ENCODE measurements around the gene EXOC4. TPM values are rescaled to one million over a fixed set of nuclear protein-coding genes. Genes with fewer than 3 reads are reported as not detected.

The EXOC4 gene
- total RNA-seq, 4 donors from 2014 or later = 82.4 to 204 (median 128) TPM

GRCh38 chr7:133510326-133511055 lies 257.6 kb downstream of the EXOC4 start:
- WGBS, 2 donors (ENCODE audit: low coverage in 1 of 2) = 82 to 93% methylated on average over 2 to 4 of the region's 4 CpGs
- no peaks in the 10 kb centered on the region for H3K27me3 ChIP-seq
- H3K27ac ChIP-seq = no peak overlapping the region
- peaks cover 0 to 3% (median 0%) of the 10 kb centered on the region in 4 donors for H3K4me1 ChIP-seq
- H3K36me3 ChIP-seq = no peaks in the 10 kb centered on the region
- intact Hi-C loops (cut with DNase I; ENCODE audit: low total_unique reads) (loop anchor here (5.0 kb wide), 1 partner anchor 253 kb away; no protein-coding TSS in a partner anchor), in situ Hi-C loops (cut with MboI; ENCODE audit: low pct_ligation_motif_present in 1 of 4, low pct_unique_long_range_greater_than_20kb in 1 of 4, low sequenced_read_pairs in 3 of 4) (no loop called here)
- no peaks in the 10 kb centered on the region for H3K9me3 ChIP-seq
- DNase-seq = no peak
- no peak overlapping the region for H3K4me3 ChIP-seq
- no peak for TF ChIP-seq POLR2AphosphoS5 (IDR thresholded peaks at IDR 0.05)
- no peak for TF ChIP-seq EP300 (IDR thresholded peaks at IDR 0.05; ENCODE audit: low read depth)

- H3K27ac ChIP-seq = no peak overlapping the region
- H3K4me3 ChIP-seq = no peak overlapping the region
- no peaks in the 10 kb centered on the region for H3K9me3 ChIP-seq
- TF ChIP-seq POLR2AphosphoS5 (IDR thresholded peaks at IDR 0.05) (no peak), EP300 (IDR thresholded peaks at IDR 0.05; ENCODE audit: low read depth) (no peak), POLR2A (IDR thresholded peaks at IDR 0.05) (no peak), CTCF (IDR thresholded peaks at IDR 0.05) (no peak)
- in situ Hi-C loops (cut with MboI; ENCODE audit: low pct_ligation_motif_present in 1 of 4, low pct_unique_long_range_greater_than_20kb in 1 of 4, low sequenced_read_pairs in 3 of 4) = no loop called here
- DNase-seq = no peak
- H3K4me1 ChIP-seq = peaks cover 0 to 3% (median 0%) of the 10 kb centered on the region in 4 donors
- intact Hi-C loops (cut with DNase I; ENCODE audit: low total_unique reads) = loop anchor here (5.0 kb wide), 1 partner anchor 254 kb away; no protein-coding TSS in a partner anchor
- 78 to 91% methylated on average over 3 of the region's 3 CpGs for WGBS, 2 donors (ENCODE audit: low coverage in 1 of 2)
- no peaks in the 10 kb centered on the region for H3K36me3 ChIP-seq
- H3K27me3 ChIP-seq = no peaks in the 10 kb centered on the region
Observed at GRCh38 chr7:133511252-133511651, 258.4 kb downstream of the EXOC4 start.

- Histone ChIP-seq H3K27me3 (no peaks in the 10 kb centered on the region), H3K4me3 (no peak overlapping the region), H3K27ac (no peak overlapping the region), H3K36me3 (no peaks in the 10 kb centered on the region), H3K4me1 (peaks cover 0 to 3% (median 0%) of the 10 kb centered on the region in 4 donors), H3K9me3 (no peaks in the 10 kb centered on the region)
- no peak for DNase-seq
- in situ Hi-C loops (cut with MboI; ENCODE audit: low pct_ligation_motif_present in 1 of 4, low pct_unique_long_range_greater_than_20kb in 1 of 4, low sequenced_read_pairs in 3 of 4) = no loop called here
- no peak for TF ChIP-seq EP300 (IDR thresholded peaks at IDR 0.05; ENCODE audit: low read depth)
- TF ChIP-seq POLR2AphosphoS5 (IDR thresholded peaks at IDR 0.05) = no peak
- no peak for TF ChIP-seq POLR2A (IDR thresholded peaks at IDR 0.05)
- no peak for TF ChIP-seq CTCF (IDR thresholded peaks at IDR 0.05)
- WGBS, 2 donors (ENCODE audit: low coverage in 1 of 2) = 93 to 94% methylated on average over 4 to 5 of the region's 5 CpGs
- intact Hi-C loops (cut with DNase I; ENCODE audit: low total_unique reads) = loop anchor here (5.0 kb wide), 1 partner anchor 254 kb away; no protein-coding TSS in a partner anchor
Observed at GRCh38 chr7:133511708-133512107, 258.8 kb downstream of the EXOC4 start.

GRCh38 chr7:133512560-133512959 lies 259.7 kb downstream of the EXOC4 start:
- no peaks in the 10 kb centered on the region for H3K27me3 ChIP-seq
- peaks cover 0 to 3% (median 0%) of the 10 kb centered on the region in 4 donors for H3K4me1 ChIP-seq
- TF ChIP-seq CTCF (IDR thresholded peaks at IDR 0.05) (no peak), EP300 (IDR thresholded peaks at IDR 0.05; ENCODE audit: low read depth) (no peak), POLR2AphosphoS5 (IDR thresholded peaks at IDR 0.05) (no peak), POLR2A (IDR thresholded peaks at IDR 0.05) (no peak)
- in situ Hi-C loops (cut with MboI; ENCODE audit: low pct_ligation_motif_present in 1 of 4, low pct_unique_long_range_greater_than_20kb in 1 of 4, low sequenced_read_pairs in 3 of 4) = no loop called here
- DNase-seq = no peak
- H3K27ac ChIP-seq = no peak overlapping the region
- intact Hi-C loops (cut with DNase I; ENCODE audit: low total_unique reads) = loop anchor here (5.0 kb wide), 1 partner anchor 255 kb away; no protein-coding TSS in a partner anchor
- no peak overlapping the region for H3K4me3 ChIP-seq
- H3K36me3 ChIP-seq = no peaks in the 10 kb centered on the region
- 70 to 94% methylated on average over 5 to 11 of the region's 11 CpGs for WGBS, 2 donors (ENCODE audit: low coverage in 1 of 2)
- no peaks in the 10 kb centered on the region for H3K9me3 ChIP-seq

Data from transverse colon (tissue), 4 donors.